B cell (primary cell): ENCODE measurements around the gene ASTN1.

Experiments
- CTCF ChIP-seq: fragments of 200-600 bp; IDR thresholded peaks from one replicate; pipeline ENCODE4 v1.8.0; 2022; ENCODE audit warnings: antibody characterized with exemption, mild to moderate bottlenecking
- EZH2 ChIP-seq: IDR thresholded peaks from 2 replicates; pipeline ENCODE4 v1.6.1; 2012; ENCODE audit warnings: borderline replicate concordance, low read depth, mild to moderate bottlenecking, moderate library complexity, low read length; ENCODE audit not compliant: insufficient read depth, poor library complexity, severe bottlenecking

GRCh38 chr1:176854121-176854520, 310.4 kb downstream of the ASTN1 start:
- no peak for TF ChIP-seq CTCF
- no peak for TF ChIP-seq EZH2
